Peyer's patch (tissue), 4 donors: ENCODE results near the gene LRRC56. TPM values are rescaled to one million over a fixed set of nuclear protein-coding genes. Genes with fewer than 3 reads are reported as not detected.

Source experiments
- DNase-seq, 3 donors: peaks; one replicate each; pipeline ENCODE4 v3.0.0-alpha.2; 2017 to 2019
- H3K27ac ChIP-seq, 4 donors: fragments of 200-600 bp; sonication (generic); one replicate each; pipeline ENCODE4 v1.5.1; 2016 to 2019
- H3K27me3 ChIP-seq, 2 donors: fragments of 200-600 bp; sonication (generic); one replicate each; pipeline ENCODE4 v1.5.1; 2019
- H3K36me3 ChIP-seq, 3 donors: fragments of 200-600 bp; sonication (generic); one replicate each; pipeline ENCODE4 v1.5.1; 2016 to 2019
- H3K4me1 ChIP-seq, 4 donors: fragments of 200-600 bp; sonication (generic); one replicate each; pipeline ENCODE4 v1.5.1; 2016 to 2019
- H3K4me3 ChIP-seq, 4 donors: fragments of 200-600 bp; sonication (generic); 1 replicate in 3 of 4; 2 replicates in 1 of 4; pipeline ENCODE4 v1.5.1; 2016 to 2019; ENCODE audit warnings: mild to moderate bottlenecking in 1 of 4
- H3K9me3 ChIP-seq, 4 donors: fragments of 200-600 bp; sonication (generic); one replicate each; pipeline ENCODE4 v1.5.1; 2016 to 2019; ENCODE audit warnings: mild to moderate bottlenecking in 1 of 4
- POLR2A ChIP-seq, 2 donors: fragments of 450-650 bp; IDR thresholded peaks; one replicate each; pipeline ENCODE4 v1.5.1; 2017; ENCODE audit warnings: antibody characterized with exemption in 2 of 2, mild to moderate bottlenecking in 2 of 2, moderate library complexity in 2 of 2
- small RNA-seq, 2 donors: library from RNA; depleted of rRNA; stranded (forward); fragments of <200 nt; gene quantifications; one replicate each; pipeline ENCODE3, GENCODE V24; 2016
- total RNA-seq, 4 donors: library from RNA; depleted of rRNA; stranded (reverse); fragments of >200 nt; gene quantifications; one replicate each; pipeline ENCODE4 v1.1.0, GENCODE V29; 2016
- TF ChIP-seq, protein P1 (sequence below), 6 experiments: fragments of 450-650 bp in 4 of 6; fragments of 200-600 bp in 2 of 6; sonication (generic) in 1 of 6; IDR thresholded peaks; one replicate each; pipeline ENCODE4 v1.5.1; 2017 to 2019; ENCODE audit warnings: antibody characterized with exemption in 6 of 6, mild to moderate bottlenecking in 3 of 6, moderate library complexity in 1 of 6

Gene LRRC56
- total RNA-seq, 4 donors from 2014 or later, result 0.67 to 4.1 (median 2.4) TPM

GRCh38 chr11:597166-597725 lies 59.9 kb downstream of the LRRC56 start:
- no peaks in the 10 kb centered on the region for H3K4me1 ChIP-seq
- no peaks in the 10 kb centered on the region for H3K9me3 ChIP-seq
- no peak overlapping the region for H3K27ac ChIP-seq
- TF ChIP-seq POLR2A (IDR thresholded peaks at IDR 0.05), result no peak
- TF ChIP-seq, protein P1, sequence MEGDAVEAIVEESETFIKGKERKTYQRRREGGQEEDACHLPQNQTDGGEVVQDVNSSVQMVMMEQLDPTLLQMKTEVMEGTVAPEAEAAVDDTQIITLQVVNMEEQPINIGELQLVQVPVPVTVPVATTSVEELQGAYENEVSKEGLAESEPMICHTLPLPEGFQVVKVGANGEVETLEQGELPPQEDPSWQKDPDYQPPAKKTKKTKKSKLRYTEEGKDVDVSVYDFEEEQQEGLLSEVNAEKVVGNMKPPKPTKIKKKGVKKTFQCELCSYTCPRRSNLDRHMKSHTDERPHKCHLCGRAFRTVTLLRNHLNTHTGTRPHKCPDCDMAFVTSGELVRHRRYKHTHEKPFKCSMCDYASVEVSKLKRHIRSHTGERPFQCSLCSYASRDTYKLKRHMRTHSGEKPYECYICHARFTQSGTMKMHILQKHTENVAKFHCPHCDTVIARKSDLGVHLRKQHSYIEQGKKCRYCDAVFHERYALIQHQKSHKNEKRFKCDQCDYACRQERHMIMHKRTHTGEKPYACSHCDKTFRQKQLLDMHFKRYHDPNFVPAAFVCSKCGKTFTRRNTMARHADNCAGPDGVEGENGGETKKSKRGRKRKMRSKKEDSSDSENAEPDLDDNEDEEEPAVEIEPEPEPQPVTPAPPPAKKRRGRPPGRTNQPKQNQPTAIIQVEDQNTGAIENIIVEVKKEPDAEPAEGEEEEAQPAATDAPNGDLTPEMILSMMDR (IDR thresholded peaks at IDR 0.05), result no peak
- H3K27me3 ChIP-seq, result no peaks in the 10 kb centered on the region
- no peak overlapping the region for H3K4me3 ChIP-seq
- peaks cover 0 to 99% (median 0%) of the 10 kb centered on the region in 3 donors for H3K36me3 ChIP-seq
- no peak for DNase-seq

GRCh38 chr11:598005-598680 lies 60.8 kb downstream of the LRRC56 start:
- TF ChIP-seq, protein P1 (IDR thresholded peaks at IDR 0.05), result no peak
- no peak for TF ChIP-seq POLR2A (IDR thresholded peaks at IDR 0.05)
- peaks cover 0 to 99% (median 0%) of the 10 kb centered on the region in 3 donors for H3K36me3 ChIP-seq
- no peaks in the 10 kb centered on the region for H3K9me3 ChIP-seq
- no peak overlapping the region for H3K4me3 ChIP-seq
- no peak for DNase-seq
- no peak overlapping the region for H3K27ac ChIP-seq
- no peaks in the 10 kb centered on the region for H3K4me1 ChIP-seq
- H3K27me3 ChIP-seq, result no peaks in the 10 kb centered on the region

GRCh38 chr11:601573-602245 lies 64.4 kb downstream of the LRRC56 start:
- H3K27me3 ChIP-seq, result no peaks in the 10 kb centered on the region
- no peak for DNase-seq
- no peak overlapping the region for H3K27ac ChIP-seq
- H3K36me3 ChIP-seq, result peaks cover 0 to 100% (median 5%) of the 10 kb centered on the region in 3 donors
- TF ChIP-seq, protein P1 (IDR thresholded peaks at IDR 0.05), result no peak
- TF ChIP-seq POLR2A (IDR thresholded peaks at IDR 0.05), result no peak
- H3K9me3 ChIP-seq, result no peaks in the 10 kb centered on the region
- H3K4me1 ChIP-seq, result no peaks in the 10 kb centered on the region
- H3K4me3 ChIP-seq, result no peak overlapping the region

DNA sequence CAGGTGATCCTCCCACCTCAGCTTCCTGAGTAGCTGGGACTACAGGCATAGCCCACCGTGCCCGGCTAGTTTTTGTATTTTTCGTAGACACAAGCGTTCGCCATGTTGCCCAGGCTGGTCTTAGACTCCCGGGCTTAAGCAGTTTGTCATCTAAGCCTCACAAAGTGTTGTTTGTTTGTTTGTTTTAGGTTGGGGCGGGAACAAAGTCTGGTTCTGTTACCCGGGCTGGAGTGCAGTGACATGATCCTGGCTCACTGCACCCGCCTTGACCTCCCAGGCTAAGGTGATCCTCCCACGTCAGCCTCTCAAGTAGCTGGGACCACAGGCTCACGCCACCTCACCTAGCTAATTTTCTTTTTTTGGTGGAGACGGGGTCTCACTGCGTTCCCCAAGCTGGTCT lies 65.8 kb downstream of the LRRC56 start:
- H3K9me3 ChIP-seq, result no peaks in the 10 kb centered on the region
- no peak for TF ChIP-seq POLR2A (IDR thresholded peaks at IDR 0.05)
- TF ChIP-seq, protein P1 (IDR thresholded peaks at IDR 0.05), result no peak
- H3K27ac ChIP-seq, result no peak overlapping the region
- H3K27me3 ChIP-seq, result no peaks in the 10 kb centered on the region
- H3K4me1 ChIP-seq, result no peaks in the 10 kb centered on the region
- no peak for DNase-seq
- no peak overlapping the region for H3K4me3 ChIP-seq
- peaks cover 0 to 100% (median 5%) of the 10 kb centered on the region in 3 donors for H3K36me3 ChIP-seq

Small RNA genes lying within 50 kb of the gene (small RNA-seq; reads per million reads assigned to genes)
- 4.8 to 45.4 reads per million in 2 donors for gene MIR210

Other genes with a start within 250 kb of the LRRC56 start
- 100 to 1,000 TPM in 3 of 4 donors, 10 to 100 TPM in 1; 94.2 to 385 (median 317) TPM for gene PGGHG, start 248.4 kb upstream of the LRRC56 start, total RNA-seq
- not detected for gene IFITM5, start 238.0 kb upstream of the LRRC56 start, total RNA-seq
- gene IFITM2, start 229.7 kb upstream of the LRRC56 start, total RNA-seq, result 10 to 100 TPM; 15.6 to 98.2 (median 46.0) TPM
- 100 to 1,000 TPM in 2 of 4 donors, 10 to 100 TPM in 2; 45.9 to 141 (median 89.6) TPM for gene IFITM1, start 223.5 kb upstream of the LRRC56 start, total RNA-seq
- 100 to 1,000 TPM in 1 of 4 donors, 10 to 100 TPM in 3; 30.6 to 200 (median 84.7) TPM for gene IFITM3, start 216.7 kb upstream of the LRRC56 start, total RNA-seq
- 10 to 100 TPM in 2 of 4 donors, 1 to 10 TPM in 2; 2.5 to 36.3 (median 9.3) TPM for gene B4GALNT4, start 168.0 kb upstream of the LRRC56 start, total RNA-seq
- 100 to 1,000 TPM in 3 of 4 donors, 10 to 100 TPM in 1; 95.7 to 254 (median 202) TPM for gene PKP3, start 143.3 kb upstream of the LRRC56 start, total RNA-seq
- 100 to 1,000 TPM in 3 of 4 donors, 10 to 100 TPM in 1; 82.3 to 143 (median 111) TPM for gene SIGIRR, start 122.5 kb upstream of the LRRC56 start, total RNA-seq
- 100 to 1,000 TPM; 161 to 474 (median 254) TPM for gene ANO9, start 95.5 kb upstream of the LRRC56 start, total RNA-seq
- gene PTDSS2, start 87.2 kb upstream of the LRRC56 start, total RNA-seq, result 10 to 100 TPM; 21.0 to 42.7 (median 31.7) TPM
- 100 to 1,000 TPM; 130 to 157 (median 137) TPM for gene RNH1, start 30.3 kb upstream of the LRRC56 start, total RNA-seq
- gene HRAS, start 2.0 kb upstream of the LRRC56 start, total RNA-seq, result 10 to 100 TPM; 27.4 to 55.3 (median 35.1) TPM
- 10 to 100 TPM in 3 of 4 donors, 1 to 10 TPM in 1; 6.6 to 32.9 (median 14.1) TPM for gene LMNTD2, start 23.2 kb downstream of the LRRC56 start, total RNA-seq
- gene RASSF7, start 23.4 kb downstream of the LRRC56 start, total RNA-seq, result 100 to 1,000 TPM in 3 of 4 donors, 10 to 100 TPM in 1; 80.9 to 340 (median 172) TPM
- gene PHRF1, start 38.9 kb downstream of the LRRC56 start, total RNA-seq, result 10 to 100 TPM; 48.4 to 88.0 (median 57.8) TPM
- gene IRF7, start 78.4 kb downstream of the LRRC56 start, total RNA-seq, result 10 to 100 TPM; 28.1 to 80.9 (median 58.4) TPM
- 1,000 to 10,000 TPM in 3 of 4 donors, 10 to 100 TPM in 1; 77.6 to 1,696 (median 1,274) TPM for gene CDHR5, start 87.4 kb downstream of the LRRC56 start, total RNA-seq
- 10 to 100 TPM in 1 of 4 donors, not detected in 3; 12.6 TPM for gene SCT, start 89.7 kb downstream of the LRRC56 start, total RNA-seq
- 1 to 10 TPM in 2 of 4 donors, not detected in 2; 1.6 to 3.0 TPM for gene DRD4, start 99.7 kb downstream of the LRRC56 start, total RNA-seq
- 10 to 100 TPM; 14.9 to 56.2 (median 47.0) TPM for gene DEAF1, start 157.7 kb downstream of the LRRC56 start, total RNA-seq
- gene TMEM80, start 158.3 kb downstream of the LRRC56 start, total RNA-seq, result 10 to 100 TPM; 10.7 to 58.9 (median 44.5) TPM
- gene EPS8L2, start 168.7 kb downstream of the LRRC56 start, total RNA-seq, result 100 to 1,000 TPM; 258 to 710 (median 672) TPM
- 100 to 1,000 TPM; 140 to 175 (median 149) TPM for gene TALDO1, start 209.9 kb downstream of the LRRC56 start, total RNA-seq
- gene GATD1, start 240.0 kb downstream of the LRRC56 start, total RNA-seq, result 10 to 100 TPM; 47.6 to 81.7 (median 52.9) TPM